Natural killer cell (primary cell): Measurements from ENCODE around the gene FAM171A2. TPM values are rescaled to one million over a fixed set of nuclear protein-coding genes. Genes with fewer than 3 reads are reported as not detected.

Source experiments
- ATAC-seq, 3 donors: fragments of 150-1000 bp in 2 of 3; fragments of 200-7000 bp in 1 of 3; cut with Tn5 transposase; 1 replicate in 1 of 3; 2 replicates in 2 of 3; pipeline ENCODE4 v1.10.0; 2021; ENCODE audit warnings: mild to moderate bottlenecking in 2 of 3, moderate library complexity in 2 of 3
- DNase-seq, 2 donors: peaks; one replicate each; pipeline versions ENCODE4 v3.0.0 to v3.0.0-alpha.2; 2013 to 2021; ENCODE audit warnings: mixed read lengths in 1 of 2
- H3K27ac ChIP-seq: one replicate; pipeline ENCODE4 v1.5.1; 2013; ENCODE audit warnings: mild to moderate bottlenecking, low read length
- H3K27me3 ChIP-seq: one replicate; pipeline ENCODE4 v1.6.1; 2013; ENCODE audit warnings: low read length; ENCODE audit not compliant: control insufficient read depth, insufficient read depth
- H3K36me3 ChIP-seq: one replicate; pipeline ENCODE4 v1.6.1; 2013; ENCODE audit warnings: low read length; ENCODE audit not compliant: control insufficient read depth, insufficient read depth
- H3K4me1 ChIP-seq: one replicate; pipeline ENCODE4 v1.6.1; 2013; ENCODE audit warnings: low read length; ENCODE audit not compliant: control insufficient read depth, insufficient read depth
- H3K4me3 ChIP-seq: one replicate; pipeline ENCODE4 v1.5.1; 2013; ENCODE audit warnings: low read length
- H3K9me3 ChIP-seq: one replicate; pipeline ENCODE4 v1.6.1; 2013; ENCODE audit warnings: low read length; ENCODE audit not compliant: control insufficient read depth, insufficient read depth
- H3K27ac Mint-ChIP-seq, 2 donors: one replicate each; pipeline ENCODE4 v1.8.0; 2022; ENCODE audit warnings: mild to moderate bottlenecking in 2 of 2, mixed read lengths in 2 of 2, moderate library complexity in 1 of 2
- H3K27me3 Mint-ChIP-seq, 2 donors: one replicate each; pipeline ENCODE4 v1.8.0; 2022; ENCODE audit warnings: low read depth in 2 of 2, mixed read lengths in 2 of 2
- H3K36me3 Mint-ChIP-seq: one replicate; pipeline ENCODE4 v1.8.0; 2022; ENCODE audit warnings: mixed read lengths
- H3K4me1 Mint-ChIP-seq, 2 donors: one replicate each; pipeline ENCODE4 v1.8.0; 2022; ENCODE audit warnings: mixed read lengths in 2 of 2
- H3K4me3 Mint-ChIP-seq: one replicate; pipeline ENCODE4 v1.8.0; 2022; ENCODE audit warnings: mild to moderate bottlenecking, moderate library complexity, mixed read lengths
- H3K9me3 Mint-ChIP-seq, 2 donors: one replicate each; pipeline ENCODE4 v1.8.0; 2022; ENCODE audit warnings: mixed read lengths in 2 of 2
- CTCF ChIP-seq: fragments of 200-600 bp; IDR thresholded peaks from one replicate; pipeline ENCODE4 v1.8.0; 2022; ENCODE audit warnings: antibody characterized with exemption
- WGBS: methylation state at CpG from one replicate; pipeline ENCODE4 v1.1.7; 2013; ENCODE audit warnings: missing lambda C conversion rate; ENCODE audit not compliant: insufficient coverage; 5-methylcytosine and 5-hydroxymethylcytosine counted together
- intact Hi-C: fragments of 100-400 bp; cut with micrococcal nuclease; formaldehyde crosslinking; loops from one replicate; pipeline ENCODE4 v1.14.2; 2022
- total RNA-seq, 4 donors: library from RNA; stranded (reverse); fragments of 120-200 nt in 1 of 4; gene quantifications; one replicate each; pipeline versions ENCODE4 v1.2.3 to v1.2.4, GENCODE V29; 2013 to 2022

The FAM171A2 gene
- total RNA-seq, 3 donors from 2014 or later (not counting 1 experiment from before 2014, with no cell fraction given) = 0.20 to 0.43 (median 0.24) TPM

- Histone ChIP-seq H3K9me3 (no peaks in the 10 kb centered on the region), H3K36me3 (no peaks in the 10 kb centered on the region), H3K27me3 (peaks cover 3% of the 10 kb centered on the region), H3K4me1 (peaks cover 19% of the 10 kb centered on the region), H3K4me3 (no peak overlapping the region), H3K27ac (no peak overlapping the region)
- Mint-ChIP-seq H3K4me1 (peaks cover 21 to 33% of the 10 kb centered on the region in 2 donors), H3K36me3 (no peaks in the 10 kb centered on the region), H3K9me3 (no peaks in the 10 kb centered on the region), H3K4me3 (no peak overlapping the region), H3K27ac (no peak overlapping the region), H3K27me3 (no peaks in the 10 kb centered on the region)
- no peak for ATAC-seq
- no peak for DNase-seq
- intact Hi-C loops = no loop called here
- no peak for TF ChIP-seq CTCF
- 71% methylated on average over 10 of the region's 10 CpGs for WGBS
These were observed 26.7 kb upstream of the FAM171A2 start for GRCh38 chr17:44390250-44390870.

GRCh38 chr17:44389723-44390202 lies 26.1 kb upstream of the FAM171A2 start:
- intact Hi-C loops = no loop called here

GRCh38 chr17:44389281-44389680 lies 25.6 kb upstream of the FAM171A2 start, which contains the start of gene ITGA2B:
Gene ITGA2B (minus strand): TSS chr17:44389649. CDS start chr17:44389473, 176 bp downstream.
- Histone ChIP-seq H3K36me3 (no peaks in the 10 kb centered on the region), H3K4me1 (peaks cover 26% of the 10 kb centered on the region), H3K27ac (no peak within 1 kb of the TSS), H3K27me3 (peaks cover 6% of the 10 kb centered on the region), H3K9me3 (no peaks in the 10 kb centered on the region), H3K4me3 (no peak within 1 kb of the TSS)
- no peak within 1 kb of the TSS for H3K4me3 Mint-ChIP-seq
- no peak for TF ChIP-seq CTCF
- peak within 1 kb of the TSS in 1 of 2 donors; percentile 41 for H3K27ac Mint-ChIP-seq
- DNase-seq (no peak), ATAC-seq (peak in 1 of 3 donors; percentile 22)
- no peaks in the 10 kb centered on the region for H3K36me3 Mint-ChIP-seq
- no peaks in the 10 kb centered on the region for H3K27me3 Mint-ChIP-seq
- intact Hi-C loops = no loop called here
- H3K9me3 Mint-ChIP-seq = no peaks in the 10 kb centered on the region
- H3K4me1 Mint-ChIP-seq = peaks cover 21 to 33% of the 10 kb centered on the region in 2 donors
- WGBS = 14% methylated on average over 1 of the region's 1 CpG

More at GRCh38 chr17:44389723-44390202, 26.1 kb upstream of the FAM171A2 start:
- H3K27ac Mint-ChIP-seq = peak overlapping the region in 1 of 2 donors; percentile 41
- Histone ChIP-seq H3K4me3 (no peak overlapping the region), H3K36me3 (no peaks in the 10 kb centered on the region), H3K4me1 (peaks cover 24% of the 10 kb centered on the region), H3K9me3 (no peaks in the 10 kb centered on the region), H3K27ac (no peak overlapping the region), H3K27me3 (peaks cover 6% of the 10 kb centered on the region)
- H3K4me1 Mint-ChIP-seq = peaks cover 21 to 34% of the 10 kb centered on the region in 2 donors
- ATAC-seq (peak in 1 of 3 donors; percentile 66), DNase-seq (no peak)
- no peaks in the 10 kb centered on the region for H3K9me3 Mint-ChIP-seq
- no peaks in the 10 kb centered on the region for H3K27me3 Mint-ChIP-seq
- H3K4me3 Mint-ChIP-seq = no peak overlapping the region
- no peak for TF ChIP-seq CTCF
- 11% methylated on average over 6 of the region's 6 CpGs for WGBS
- H3K36me3 Mint-ChIP-seq = no peaks in the 10 kb centered on the region
